ENCODE data around the gene PLEKHA4. TPM values are rescaled to one million over a fixed set of nuclear protein-coding genes. Genes with fewer than 3 reads are reported as not detected.
"Not testable (repeated sequence)": the region's sequence is repeated elsewhere in the genome, so short reads cannot be mapped to it uniquely, and the experiment has no call there.

Gene PLEKHA4
- total RNA-seq, 1 donor from 2014 or later, result 1.4 TPM

DNA sequence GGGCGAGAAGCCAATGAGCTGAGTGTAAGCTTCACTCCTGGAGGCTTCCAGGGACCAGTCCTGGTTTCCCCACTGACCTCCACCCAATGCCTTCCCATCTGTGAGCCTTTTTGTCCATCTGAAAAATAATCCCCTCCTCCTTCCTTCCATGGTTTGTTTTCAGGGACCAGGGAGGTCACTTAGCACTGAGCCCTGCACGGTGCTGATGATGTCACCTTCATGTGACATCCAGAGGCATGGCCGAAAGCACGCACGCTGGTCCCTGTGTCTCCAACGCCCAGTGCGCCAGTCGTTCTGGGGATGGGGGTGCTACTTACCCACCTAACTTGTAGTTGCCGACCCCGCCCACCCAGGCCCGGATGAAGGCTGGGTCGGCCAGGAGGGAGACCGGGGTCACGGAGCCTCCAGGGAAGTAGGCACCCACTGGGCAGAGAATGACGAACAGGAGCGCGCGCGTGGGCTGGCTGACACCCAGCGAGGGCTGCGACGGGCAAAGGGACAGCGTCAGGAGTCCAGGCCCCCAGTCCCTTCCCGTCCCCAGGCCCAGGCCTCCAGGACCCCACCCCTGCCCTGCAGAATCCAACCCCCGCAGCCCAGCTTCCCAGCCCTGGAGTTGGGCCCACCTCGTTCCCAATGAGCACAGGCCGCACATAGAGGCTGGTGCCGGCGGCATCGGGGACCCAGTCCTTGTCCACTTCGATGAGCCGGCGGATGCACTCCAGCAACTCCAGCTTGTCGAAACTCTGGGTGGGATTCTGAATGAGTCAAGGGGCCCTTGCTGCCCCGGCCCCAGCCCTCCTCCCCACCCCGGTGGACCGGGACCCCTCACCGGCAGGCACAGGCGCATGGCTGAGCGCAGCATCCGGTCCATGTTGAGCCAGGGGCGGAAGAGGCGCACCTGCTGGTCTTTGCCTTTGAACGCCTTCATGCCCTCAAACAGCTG is 68.8 kb downstream of the PLEKHA4 start:
- intact Hi-C loops (cut with micrococcal nuclease), result no loop called here

GRCh38 chr19:48798937-48799336 is 69.5 kb downstream of the PLEKHA4 start:
- intact Hi-C loops (cut with micrococcal nuclease), result no loop called here

- intact Hi-C loops (cut with micrococcal nuclease), result no loop called here
Observed at GRCh38 chr19:48797103-48797502, 71.3 kb downstream of the PLEKHA4 start.

DNA sequence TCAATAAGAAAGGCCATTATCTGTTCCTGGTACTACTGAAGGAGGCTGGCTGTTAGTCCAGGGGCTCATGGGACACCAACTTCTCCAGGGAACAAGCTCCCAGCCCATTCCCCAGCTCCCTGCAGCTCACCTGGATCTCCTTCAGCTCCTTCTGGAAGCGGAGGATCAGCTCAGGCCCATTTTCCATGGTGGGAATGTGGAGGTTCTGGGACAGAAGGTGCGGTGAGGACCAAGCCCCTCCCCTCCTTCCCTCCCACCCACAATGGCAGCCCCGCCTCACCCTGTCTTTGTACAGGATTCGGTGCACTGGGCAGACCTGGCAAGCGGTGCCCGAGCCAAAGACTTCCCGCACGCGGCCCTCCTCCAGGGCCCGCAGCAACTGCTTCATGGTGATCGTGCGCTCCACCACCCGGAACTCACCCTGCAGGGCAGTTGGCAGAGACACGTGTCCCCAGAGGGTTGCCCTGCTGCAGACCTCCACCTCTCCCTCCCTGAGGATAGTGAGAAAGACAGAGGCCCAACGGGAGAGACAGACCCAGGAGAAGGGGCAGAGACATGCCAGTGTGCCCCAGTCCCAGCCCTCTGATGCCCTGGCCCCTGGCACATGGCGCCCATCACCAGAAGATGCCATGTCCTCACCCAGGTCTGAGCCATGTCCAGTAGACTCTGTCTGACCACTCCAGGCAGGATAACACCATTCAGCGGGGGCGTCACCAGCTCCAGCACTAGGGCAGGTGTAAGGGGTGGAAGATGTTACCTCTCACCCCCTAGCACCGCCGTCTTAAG is 71.9 kb downstream of the PLEKHA4 start:
- intact Hi-C loops (cut with micrococcal nuclease), result no loop called here

DNA sequence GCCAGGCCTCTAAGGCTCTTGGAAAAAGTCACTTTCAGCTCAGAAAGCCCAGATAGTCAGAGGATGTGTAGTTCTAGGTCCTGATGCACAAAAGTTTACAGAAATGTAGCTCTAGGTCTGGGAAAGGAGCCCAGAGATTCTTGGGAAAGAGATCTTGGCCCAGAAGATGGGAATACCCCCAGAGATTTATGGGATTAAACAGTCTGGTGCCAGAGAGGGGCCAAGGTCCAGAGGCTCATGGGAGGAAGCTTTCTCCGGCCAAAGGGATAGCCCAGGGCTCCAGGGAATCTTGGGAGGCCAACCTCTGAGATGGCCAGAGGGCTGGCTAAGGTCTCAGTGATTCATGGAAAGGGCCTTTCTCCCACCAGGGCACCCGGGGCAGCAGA is 72.7 kb downstream of the PLEKHA4 start:
- intact Hi-C loops (cut with micrococcal nuclease), result loop anchor here (1.0 to 2.0 kb wide), 5 partner anchors 40 to 198 kb away; partner anchors contain the start of genes BAX, GYS1 and RUVBL2

DNA sequence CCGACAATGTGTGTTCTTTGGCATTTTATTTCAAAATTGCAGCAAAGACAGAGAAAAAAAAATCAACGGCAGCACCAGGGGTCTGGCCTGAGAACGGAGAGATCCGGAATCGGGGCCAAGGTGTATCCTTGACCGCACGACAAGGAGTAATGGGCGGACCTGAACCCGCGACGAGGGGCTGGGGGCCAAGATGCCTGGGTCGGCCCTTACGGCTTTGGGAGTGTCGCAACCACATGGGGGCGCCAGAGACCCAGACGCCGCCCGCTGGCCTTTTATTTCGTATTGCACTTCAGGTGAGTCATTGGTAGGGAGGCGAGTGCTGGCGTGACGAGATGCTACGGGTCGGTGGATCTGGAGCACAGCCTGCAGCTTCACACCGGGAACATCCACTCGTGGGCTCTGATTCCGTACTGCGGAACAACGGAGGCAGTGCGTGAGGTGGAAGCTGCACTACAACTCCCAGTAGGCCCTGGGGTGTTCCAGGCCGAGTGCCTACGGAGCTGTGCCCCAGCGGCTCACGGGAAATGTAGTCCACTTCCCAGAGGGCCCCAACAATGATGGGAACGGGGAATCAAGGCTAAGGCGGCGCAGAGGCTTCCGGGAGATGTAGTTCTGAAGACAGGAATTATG is 73.2 kb downstream of the PLEKHA4 start:
- intact Hi-C loops (cut with micrococcal nuclease), result loop anchor here (1.0 to 2.0 kb wide), 5 partner anchors 40 to 198 kb away; partner anchors contain the start of genes BAX, GYS1 and RUVBL2

GRCh38 chr19:48794291-48794690 is 74.1 kb downstream of the PLEKHA4 start:
- intact Hi-C loops (cut with micrococcal nuclease), result loop anchor here (2.0 kb wide), 2 partner anchors 161 to 177 kb away; partner anchors contain the start of gene BAX

GRCh38 chr19:48793271-48793670 is 75.1 kb downstream of the PLEKHA4 start:
- intact Hi-C loops (cut with micrococcal nuclease), result no loop called here

DNA sequence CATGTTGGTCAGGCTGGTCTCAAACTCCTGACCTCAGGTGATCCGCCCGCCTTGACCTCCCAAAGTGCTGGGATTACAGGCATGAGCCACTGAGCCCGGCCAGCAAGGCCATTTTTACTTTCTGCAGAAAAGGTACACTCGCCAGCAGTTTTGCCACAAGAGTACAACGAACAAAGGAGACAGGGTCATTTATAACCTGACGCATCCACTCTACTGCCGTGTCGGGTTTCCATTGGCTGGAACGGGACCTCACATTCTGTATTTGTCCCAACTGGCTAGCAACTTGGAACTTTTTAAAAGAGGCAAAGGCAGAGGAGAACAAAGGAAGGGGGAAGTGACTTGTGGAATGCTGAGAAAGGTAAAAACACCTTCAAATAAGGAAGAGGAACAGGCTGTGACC is 81.1 kb downstream of the PLEKHA4 start:
- intact Hi-C loops (cut with micrococcal nuclease), result not testable (repeated sequence)

Other genes with a start within 250 kb of the PLEKHA4 start
- 1,606 and 1,641 TPM in 2 replicates for gene RPL18, start 249.4 kb downstream of the PLEKHA4 start, total RNA-seq
- 30.9 and 35.3 TPM in 2 replicates for gene SPHK2, start 249.1 kb downstream of the PLEKHA4 start, total RNA-seq
- 9.6 and 11.8 TPM in 2 replicates for gene DBP, start 231.2 kb downstream of the PLEKHA4 start, total RNA-seq
- 4.2 and 4.4 TPM in 2 replicates for gene CA11, start 222.4 kb downstream of the PLEKHA4 start, total RNA-seq
- gene NTN5, start 195.6 kb downstream of the PLEKHA4 start, total RNA-seq, result 0.23 and 0.50 TPM in 2 replicates
- not detected in 2 replicates for gene FUT2, start 172.6 kb downstream of the PLEKHA4 start, total RNA-seq
- gene MAMSTR, start 148.9 kb downstream of the PLEKHA4 start, total RNA-seq, result 1.00 and 1.1 TPM in 2 replicates
- gene RASIP1, start 128.0 kb downstream of the PLEKHA4 start, total RNA-seq, result 0.27 and 0.30 TPM in 2 replicates
- not detected in 2 replicates for gene IZUMO1, start 121.7 kb downstream of the PLEKHA4 start, total RNA-seq
- 0.25 and 0.36 TPM in 2 replicates for gene FUT1, start 116.0 kb downstream of the PLEKHA4 start, total RNA-seq
- not detected in 2 replicates for gene FGF21, start 113.1 kb downstream of the PLEKHA4 start, total RNA-seq
- 56.3 and 60.1 TPM in 2 replicates for gene BCAT2, start 57.6 kb downstream of the PLEKHA4 start, total RNA-seq
- gene HSD17B14, start 32.1 kb downstream of the PLEKHA4 start, total RNA-seq, result 0.36 and 0.59 TPM in 2 replicates
- 24.5 and 26.8 TPM in 2 replicates for gene PPP1R15A, start 3.8 kb upstream of the PLEKHA4 start, total RNA-seq
- gene TULP2, start 30.1 kb upstream of the PLEKHA4 start, total RNA-seq, result not detected in 2 replicates
- gene NUCB1, start 31.7 kb upstream of the PLEKHA4 start, total RNA-seq, result 225 and 234 TPM in 2 replicates
- 0.52 and 0.75 TPM in 2 replicates for gene DHDH, start 65.1 kb upstream of the PLEKHA4 start, total RNA-seq
- gene BAX, start 86.3 kb upstream of the PLEKHA4 start, total RNA-seq, result 326 and 330 TPM in 2 replicates
- 704 and 728 TPM in 2 replicates for gene FTL, start 96.7 kb upstream of the PLEKHA4 start, total RNA-seq
- gene GYS1, start 124.7 kb upstream of the PLEKHA4 start, total RNA-seq, result 54.0 and 55.8 TPM in 2 replicates
- 105 and 108 TPM in 2 replicates for gene RUVBL2, start 125.3 kb upstream of the PLEKHA4 start, total RNA-seq
- gene LHB, start 148.5 kb upstream of the PLEKHA4 start, total RNA-seq, result not detected in 2 replicates
- not detected in 2 replicates for gene CGB3, start 155.7 kb upstream of the PLEKHA4 start, total RNA-seq
- gene CGB2, start 163.3 kb upstream of the PLEKHA4 start, total RNA-seq, result not detected in 2 replicates
- gene CGB1, start 168.3 kb upstream of the PLEKHA4 start, total RNA-seq, result not detected in 2 replicates
- not detected in 2 replicates for gene CGB5, start 175.2 kb upstream of the PLEKHA4 start, total RNA-seq
- not detected in 2 replicates for gene CGB8, start 180.5 kb upstream of the PLEKHA4 start, total RNA-seq
- gene CGB7, start 189.1 kb upstream of the PLEKHA4 start, total RNA-seq, result not detected in 2 replicates
- gene NTF4, start 196.2 kb upstream of the PLEKHA4 start, total RNA-seq, result not detected in 2 replicates
- not detected in 2 replicates for gene KCNA7, start 204.1 kb upstream of the PLEKHA4 start, total RNA-seq
- gene SNRNP70, start 216.8 kb upstream of the PLEKHA4 start, total RNA-seq, result 228 and 238 TPM in 2 replicates
- 2.8 and 4.2 TPM in 2 replicates for gene LIN7B, start 245.8 kb upstream of the PLEKHA4 start, total RNA-seq